NCI-H1694 (cell line): ENCODE data around the gene POLR3H.

Experiments
- DNase-seq: peaks from one replicate; lab custom pipeline; 2025; lab: John Stamatoyannopoulos, UW

The POLR3H gene

GRCh38 chr22:41516462-41516861, 27.8 kb downstream of the POLR3H start:
- no peak for DNase-seq

- DNase-seq, result no peak
Measured at GRCh38 chr22:41513391-41513790, 30.9 kb downstream of the POLR3H start.

GRCh38 chr22:41512421-41513194, 31.7 kb downstream of the POLR3H start:
- no peak for DNase-seq

- DNase-seq, result no peak
Measured at GRCh38 chr22:41511521-41511968, 32.7 kb downstream of the POLR3H start.

GRCh38 chr22:41508770-41509170, 35.5 kb downstream of the POLR3H start:
- no peak for DNase-seq

- no peak for DNase-seq
Measured at GRCh38 chr22:41507330-41508063, 36.8 kb downstream of the POLR3H start.

- no peak for DNase-seq
Measured at GRCh38 chr22:41505511-41506220, 38.6 kb downstream of the POLR3H start.

GRCh38 chr22:41504816-41505215, 39.5 kb downstream of the POLR3H start:
- no peak for DNase-seq

GRCh38 chr22:41504397-41504796, 39.9 kb downstream of the POLR3H start:
- DNase-seq, result no peak

- peak; percentile 13 for DNase-seq
Measured at GRCh38 chr22:41501209-41501608, 43.1 kb downstream of the POLR3H start.

GRCh38 chr22:41500303-41500702, 44.0 kb downstream of the POLR3H start:
- DNase-seq, result no peak

GRCh38 chr22:41499624-41500280, 44.5 kb downstream of the POLR3H start:
- DNase-seq, result no peak

- DNase-seq, result no peak
Measured at GRCh38 chr22:41498303-41498835, 45.9 kb downstream of the POLR3H start.

GRCh38 chr22:41491374-41492100, 52.7 kb downstream of the POLR3H start:
- no peak for DNase-seq

GRCh38 chr22:41488596-41489385, 55.5 kb downstream of the POLR3H start:
- DNase-seq, result no peak

- no peak for DNase-seq
Measured at GRCh38 chr22:41488076-41488475, 56.2 kb downstream of the POLR3H start.

- DNase-seq, result no peak
Measured at GRCh38 chr22:41487037-41487935, 57.0 kb downstream of the POLR3H start.

GRCh38 chr22:41485033-41485432, 59.2 kb downstream of the POLR3H start:
- DNase-seq, result no peak

- no peak for DNase-seq
Measured at GRCh38 chr22:41482319-41482935, 61.8 kb downstream of the POLR3H start.
